HepG2 (cell line): ENCODE results near the gene NRL. TPM values are rescaled to one million over a fixed set of nuclear protein-coding genes. Genes with fewer than 3 reads are reported as not detected.

Source experiments
- ATAC-seq: fragments of 200-7000 bp; cut with Tn5 transposase; 3 replicates; pipeline ENCODE4 v1.9.1; 2020; ENCODE audit warnings: mild to moderate bottlenecking, moderate library complexity
- BruUV-seq: library from RNA; stranded (reverse); fragments of 400-500 nt; replicated peaks from 2 replicates; lab custom pipeline; 2021; lab: Mats Ljungman, UMichigan
- CTCF ChIA-PET: fragments of 300-600 bp; formaldehyde crosslinking; extraction: SDS; loops from one replicate; lab custom pipeline; 2021; ENCODE audit warnings: low total read pairs, inconsistent platforms, low intra/inter-chr PET ratio; lab: Yijun Ruan, JAX
- POLR2A ChIA-PET: fragments of 350-600 bp; sonication (Branson Sonifier 250); formaldehyde crosslinking; loops from one replicate; lab custom pipeline; 2020; ENCODE audit warnings: antibody characterized with exemption, inconsistent platforms; lab: Yijun Ruan, JAX
- DNase-seq: peaks from one replicate; pipeline ENCODE4 v3.0.0-alpha.2; 2015; ENCODE audit warnings: low spot score
- FAIRE-seq: peaks from 3 replicates; lab custom pipeline; 2011; peaks lifted over from hg19 to GRCh38; lab: Jason Lieb, UNC
- H2AFZ ChIP-seq: one replicate; pipeline ENCODE4 v1.6.1; 2011; ENCODE audit warnings: low read length, inconsistent platforms
- H3K27ac ChIP-seq: fragments of 300-600 bp; 3 replicates; pipeline ENCODE4 v1.8.0; 2011; ENCODE audit warnings: mixed run types, mild to moderate bottlenecking, mixed read lengths, low read length, inconsistent platforms; ENCODE audit not compliant: insufficient read depth; ENCODE audit errors: extremely low read length
- H3K27me3 ChIP-seq, 2 experiments: fragments of 200-600 bp in 1 of 2; 2 replicates in 1 of 2; 3 replicates in 1 of 2; pipeline versions ENCODE4 v1.6.0 to v1.8.0; 2011; ENCODE audit warnings: low read length in 2 of 2, mild to moderate bottlenecking in 2 of 2, moderate library complexity in 2 of 2, inconsistent platforms in 1 of 2; ENCODE audit not compliant: insufficient read depth in 2 of 2, control insufficient read depth in 1 of 2
- H3K36me3 ChIP-seq, 2 experiments: fragments of 200-600 bp in 1 of 2; replicated peaks in 1 of 2; 2 replicates in 1 of 2; 3 replicates in 1 of 2; pipeline versions ENCODE4 v1.5.1 to v1.8.0; 2011; ENCODE audit warnings: low read length in 2 of 2, inconsistent platforms in 1 of 2; ENCODE audit not compliant: insufficient read depth in 2 of 2, control insufficient read depth in 1 of 2
- H3K4me1 ChIP-seq: 2 replicates; pipeline ENCODE4 v1.5.1; 2012; ENCODE audit warnings: low read length, inconsistent platforms; ENCODE audit not compliant: insufficient read depth
- H3K4me2 ChIP-seq: 2 replicates; pipeline ENCODE4 v1.6.0; 2011; ENCODE audit warnings: low read depth, low read length, inconsistent platforms
- H3K4me3 ChIP-seq, 3 experiments: fragments of 200-600 bp in 1 of 3; sonication (generic), shearing (Covaris generic) in 1 of 3; replicated peaks in 1 of 3; 2 replicates each; pipeline ENCODE4 v1.5.1; 2011 to 2016; ENCODE audit warnings: low read length in 3 of 3, inconsistent platforms in 2 of 3, low read depth in 2 of 3, mild to moderate bottlenecking in 2 of 3, control low read depth in 1 of 3, mixed read lengths in 1 of 3; ENCODE audit not compliant: insufficient read depth in 1 of 3
- H3K79me2 ChIP-seq: one replicate; pipeline ENCODE4 v1.6.1; 2011; ENCODE audit warnings: low read length, inconsistent platforms; ENCODE audit not compliant: insufficient read depth
- H3K9ac ChIP-seq: 2 replicates; pipeline ENCODE4 v1.6.0; 2011; ENCODE audit warnings: mild to moderate bottlenecking, low read depth, low read length, inconsistent platforms; ENCODE audit not compliant: insufficient read depth
- H3K9me3 ChIP-seq: 2 replicates; pipeline ENCODE4 v1.5.1; 2012; ENCODE audit warnings: mild to moderate bottlenecking, low read length
- H4K20me1 ChIP-seq: 2 replicates; pipeline ENCODE4 v1.6.0; 2011; ENCODE audit warnings: inconsistent platforms, mild to moderate bottlenecking, low read length, moderate library complexity; ENCODE audit not compliant: insufficient read depth
- HOXA3 ChIP-seq: sonication (generic); formaldehyde crosslinking; IDR thresholded peaks from 2 replicates; pipeline ENCODE4 v1.5.0; 2020; ENCODE audit warnings: missing genetic modification reagents
- MAFK ChIP-seq, 2 experiments: IDR thresholded peaks in 1 of 2; conservative IDR thresholded peaks in 1 of 2; 2 replicates each; pipeline ENCODE4 v1.6.1; 2011; ENCODE audit warnings: improper control_type of control experiment in 2 of 2, low read length in 2 of 2
- PITX1 ChIP-seq: sonication (generic); formaldehyde crosslinking; IDR thresholded peaks from 2 replicates; pipeline ENCODE4 v1.5.1; 2020; ENCODE audit warnings: mild to moderate bottlenecking, missing genetic modification reagents
- ZC3H4 ChIP-seq: sonication (generic); formaldehyde crosslinking; IDR thresholded peaks from 2 replicates; pipeline ENCODE4 v1.4.0; 2020; ENCODE audit warnings: missing genetic modification reagents, borderline replicate concordance
- ZMYM3 ChIP-seq: sonication (generic); formaldehyde crosslinking; IDR thresholded peaks from 2 replicates; pipeline ENCODE4 v1.5.1; 2020; ENCODE audit warnings: mild to moderate bottlenecking, missing genetic modification reagents
- WGBS: methylation state at CpG from one replicate; pipeline ENCODE4 v1.1.6; 2017; ENCODE audit warnings: low lambda C conversion rate; 5-methylcytosine and 5-hydroxymethylcytosine counted together
- in situ Hi-C: cut with HindIII; loops from 2 replicates; pipeline ENCODE4 v1.10.0; 2017; ENCODE audit warnings: low pct_unique_long_range_greater_than_20kb; ENCODE audit not compliant: extremely low pct_ligation_motif_present
- intact Hi-C: fragments of 100-400 bp; cut with micrococcal nuclease; formaldehyde crosslinking; loops from one replicate; pipeline ENCODE4 v1.10.0; 2022; ENCODE audit not compliant: unreplicated experiment
- polyA plus RNA-seq, 8 experiments: library from polyadenylated mRNA; depleted of rRNA in 3 of 8; stranded (reverse) in 7 of 8; unstranded in 1 of 8; fragments of >200 nt; fragmentation: Illumina TruSeq in 4 of 8; extraction: Trizol in 4 of 8; gene quantifications; 2 replicates each; pipeline versions ENCODE4 v1.2.1 to v1.2.3, GENCODE V29; 2011 to 2016; ENCODE audit warnings: low read depth in 4 of 8, missing spikeins in 1 of 8, mixed read lengths in 1 of 8; ENCODE audit not compliant: insufficient read depth in 1 of 8
- total RNA-seq, 5 experiments: library from RNA; depleted of rRNA; stranded (reverse); fragments of >200 nt; fragmentation: Illumina TruSeq; extraction: Trizol; gene quantifications; 2 replicates each; pipeline ENCODE4 v1.2.3, GENCODE V29; 2016; ENCODE audit warnings: low read depth in 1 of 5
- TF ChIP-seq, protein P1 (sequence below): sonication (generic); formaldehyde crosslinking; IDR thresholded peaks from 2 replicates; pipeline ENCODE4 v1.4.0; 2020; ENCODE audit warnings: missing genetic modification reagents
- TF ChIP-seq, protein P2 (sequence below): sonication (generic); formaldehyde crosslinking; IDR thresholded peaks from 2 replicates; pipeline ENCODE4 v1.5.1; 2020; ENCODE audit warnings: missing genetic modification reagents, mild to moderate bottlenecking, borderline replicate concordance
- TF ChIP-seq, protein P3 (sequence below): sonication (generic); formaldehyde crosslinking; IDR thresholded peaks from 2 replicates; pipeline ENCODE4 v1.4.0; 2020; ENCODE audit warnings: missing genetic modification reagents, borderline replicate concordance
- TF ChIP-seq, protein P4 (sequence below): sonication (generic); formaldehyde crosslinking; IDR thresholded peaks from 2 replicates; pipeline ENCODE4 v1.5.1; 2020; ENCODE audit warnings: missing genetic modification reagents, mild to moderate bottlenecking, borderline replicate concordance

Gene NRL
- total and polyA plus RNA-seq, 2 of the 13 experiments (the other 11 are each of a cell fraction or from before 2014, with no cell fraction given), result 2.5 to 4.7 TPM

DNA sequence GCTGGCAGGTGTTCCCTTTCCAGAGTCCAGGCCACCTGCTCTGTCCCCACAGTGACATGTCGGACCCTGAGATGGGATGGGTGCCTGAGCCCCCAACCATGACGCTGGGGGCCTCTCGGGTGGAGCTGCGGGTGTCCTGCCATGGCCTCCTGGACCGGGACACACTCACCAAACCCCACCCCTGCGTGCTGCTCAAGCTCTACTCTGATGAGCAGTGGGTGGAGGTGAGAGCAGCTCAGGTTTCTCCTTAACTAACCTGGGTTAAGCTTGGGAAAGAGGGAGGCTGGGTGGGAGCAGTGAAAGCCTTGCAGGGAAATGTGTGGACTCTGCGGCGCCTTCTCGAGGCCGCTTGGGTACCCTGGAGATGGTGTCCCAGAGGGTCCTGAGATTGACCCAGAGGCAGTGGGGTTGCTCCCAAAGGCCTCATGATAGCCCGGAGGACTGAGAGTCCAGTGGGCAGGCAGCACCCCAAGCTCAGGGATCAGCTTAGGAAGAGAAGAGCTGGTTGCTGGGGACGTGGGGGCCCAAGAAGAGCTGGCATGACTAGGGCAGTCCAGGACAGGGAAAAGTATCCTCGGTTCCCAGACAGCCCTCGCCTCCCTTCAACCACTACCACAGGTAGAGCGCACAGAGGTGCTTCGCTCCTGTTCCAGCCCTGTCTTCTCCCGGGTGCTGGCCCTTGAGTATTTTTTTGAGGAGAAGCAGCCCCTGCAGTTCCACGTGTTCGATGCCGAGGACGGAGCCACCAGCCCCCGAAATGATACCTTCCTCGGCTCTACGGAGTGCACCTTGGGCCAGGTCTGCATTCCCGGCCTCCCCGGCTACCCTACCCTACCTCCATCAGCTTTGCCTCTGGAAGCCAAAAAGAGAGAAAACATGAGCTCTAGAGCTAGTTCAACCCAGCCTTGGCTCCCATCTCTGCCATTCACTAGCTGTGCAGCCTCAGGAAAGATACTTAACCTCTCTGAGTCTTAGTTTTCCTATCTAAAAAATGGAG is 41.6 kb downstream of the NRL start (continued):
- TF ChIP-seq, protein P1, sequence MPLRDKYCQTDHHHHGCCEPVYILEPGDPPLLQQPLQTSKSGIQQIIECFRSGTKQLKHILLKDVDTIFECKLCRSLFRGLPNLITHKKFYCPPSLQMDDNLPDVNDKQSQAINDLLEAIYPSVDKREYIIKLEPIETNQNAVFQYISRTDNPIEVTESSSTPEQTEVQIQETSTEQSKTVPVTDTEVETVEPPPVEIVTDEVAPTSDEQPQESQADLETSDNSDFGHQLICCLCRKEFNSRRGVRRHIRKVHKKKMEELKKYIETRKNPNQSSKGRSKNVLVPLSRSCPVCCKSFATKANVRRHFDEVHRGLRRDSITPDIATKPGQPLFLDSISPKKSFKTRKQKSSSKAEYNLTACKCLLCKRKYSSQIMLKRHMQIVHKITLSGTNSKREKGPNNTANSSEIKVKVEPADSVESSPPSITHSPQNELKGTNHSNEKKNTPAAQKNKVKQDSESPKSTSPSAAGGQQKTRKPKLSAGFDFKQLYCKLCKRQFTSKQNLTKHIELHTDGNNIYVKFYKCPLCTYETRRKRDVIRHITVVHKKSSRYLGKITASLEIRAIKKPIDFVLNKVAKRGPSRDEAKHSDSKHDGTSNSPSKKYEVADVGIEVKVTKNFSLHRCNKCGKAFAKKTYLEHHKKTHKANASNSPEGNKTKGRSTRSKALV (CRISPR knock-in tag), result no peak
- no peak for TF ChIP-seq ZC3H4
- TF ChIP-seq, protein P2, sequence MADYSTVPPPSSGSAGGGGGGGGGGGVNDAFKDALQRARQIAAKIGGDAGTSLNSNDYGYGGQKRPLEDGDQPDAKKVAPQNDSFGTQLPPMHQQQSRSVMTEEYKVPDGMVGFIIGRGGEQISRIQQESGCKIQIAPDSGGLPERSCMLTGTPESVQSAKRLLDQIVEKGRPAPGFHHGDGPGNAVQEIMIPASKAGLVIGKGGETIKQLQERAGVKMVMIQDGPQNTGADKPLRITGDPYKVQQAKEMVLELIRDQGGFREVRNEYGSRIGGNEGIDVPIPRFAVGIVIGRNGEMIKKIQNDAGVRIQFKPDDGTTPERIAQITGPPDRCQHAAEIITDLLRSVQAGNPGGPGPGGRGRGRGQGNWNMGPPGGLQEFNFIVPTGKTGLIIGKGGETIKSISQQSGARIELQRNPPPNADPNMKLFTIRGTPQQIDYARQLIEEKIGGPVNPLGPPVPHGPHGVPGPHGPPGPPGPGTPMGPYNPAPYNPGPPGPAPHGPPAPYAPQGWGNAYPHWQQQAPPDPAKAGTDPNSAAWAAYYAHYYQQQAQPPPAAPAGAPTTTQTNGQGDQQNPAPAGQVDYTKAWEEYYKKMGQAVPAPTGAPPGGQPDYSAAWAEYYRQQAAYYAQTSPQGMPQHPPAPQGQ (CRISPR knock-in tag), result no peak

DNA sequence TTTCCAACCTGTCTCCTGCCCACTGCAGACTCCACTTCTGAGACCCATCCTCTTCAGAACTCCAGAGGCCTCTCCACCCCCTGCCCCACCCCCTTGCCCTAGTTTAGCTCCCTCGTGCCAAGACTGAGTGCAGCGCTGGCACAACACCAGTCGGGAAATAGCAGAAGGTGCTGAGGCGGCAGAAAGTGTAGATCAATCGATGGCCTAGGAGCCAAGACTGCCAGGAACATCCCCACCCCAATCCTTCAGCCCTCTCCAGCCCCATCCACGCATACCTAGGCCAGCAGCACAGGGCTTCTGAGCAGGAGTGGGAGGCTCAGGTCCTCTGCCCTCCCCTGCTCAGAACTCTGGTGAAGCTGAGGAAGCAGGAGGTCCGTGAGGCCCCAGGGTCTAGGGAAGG is 42.3 kb downstream of the NRL start:
- ATAC-seq (peak; percentile 1; the same call in 1 of the 3 replicates), FAIRE-seq (no peak), DNase-seq (no peak)
- Histone ChIP-seq H3K9me3 (no peaks in the 10 kb centered on the region), H3K27ac (no peak overlapping the region), H3K9ac (no peak overlapping the region), H4K20me1 (no peaks in the 10 kb centered on the region), H3K36me3 (no peaks in the 10 kb centered on the region), H2AFZ (no peak overlapping the region), H3K79me2 (no peaks in the 10 kb centered on the region), H3K27me3 (peaks cover 13 to 58% of the 10 kb centered on the region in 2 experiments), H3K4me3 (no peak overlapping the region), H3K4me1 (peaks cover 46% of the 10 kb centered on the region), H3K4me2 (no peak overlapping the region)
- in situ Hi-C loops (no loop called here), intact Hi-C loops (no loop called here)
- WGBS, result 55% methylated on average over 7 of the region's 7 CpGs
- CTCF ChIA-PET, result no interaction called here
- BruUV-seq, result no TSS peak
- POLR2A ChIA-PET, result interaction anchor here (1.2 to 8.3 kb wide), 5 partner anchors 9 to 89 kb away, joined by 3 to 68 read pairs (median 4); partner anchors contain the start of genes DCAF11, IRF9, NRL and PCK2
- TF ChIP-seq, protein P3, sequence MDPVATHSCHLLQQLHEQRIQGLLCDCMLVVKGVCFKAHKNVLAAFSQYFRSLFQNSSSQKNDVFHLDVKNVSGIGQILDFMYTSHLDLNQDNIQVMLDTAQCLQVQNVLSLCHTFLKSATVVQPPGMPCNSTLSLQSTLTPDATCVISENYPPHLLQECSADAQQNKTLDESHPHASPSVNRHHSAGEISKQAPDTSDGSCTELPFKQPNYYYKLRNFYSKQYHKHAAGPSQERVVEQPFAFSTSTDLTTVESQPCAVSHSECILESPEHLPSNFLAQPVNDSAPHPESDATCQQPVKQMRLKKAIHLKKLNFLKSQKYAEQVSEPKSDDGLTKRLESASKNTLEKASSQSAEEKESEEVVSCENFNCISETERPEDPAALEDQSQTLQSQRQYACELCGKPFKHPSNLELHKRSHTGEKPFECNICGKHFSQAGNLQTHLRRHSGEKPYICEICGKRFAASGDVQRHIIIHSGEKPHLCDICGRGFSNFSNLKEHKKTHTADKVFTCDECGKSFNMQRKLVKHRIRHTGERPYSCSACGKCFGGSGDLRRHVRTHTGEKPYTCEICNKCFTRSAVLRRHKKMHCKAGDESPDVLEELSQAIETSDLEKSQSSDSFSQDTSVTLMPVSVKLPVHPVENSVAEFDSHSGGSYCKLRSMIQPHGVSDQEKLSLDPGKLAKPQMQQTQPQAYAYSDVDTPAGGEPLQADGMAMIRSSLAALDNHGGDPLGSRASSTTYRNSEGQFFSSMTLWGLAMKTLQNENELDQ (CRISPR knock-in tag), result no peak
- TF ChIP-seq PITX1 (CRISPR knock-in tag) (0 out of 2 replicates have a peak, but pooled peaks have one; percentile 18), MAFK (conservative IDR thresholded peaks at IDR 0.05 in 1 of 2, IDR thresholded peaks at IDR 0.05 in 1 of 2; ENCODE audit: low read length in 2 of 2) (peak; percentile 86 to 88), ZMYM3 (CRISPR knock-in tag) (no peak), HOXA3 (CRISPR knock-in tag) (no peak)
- TF ChIP-seq, protein P4, sequence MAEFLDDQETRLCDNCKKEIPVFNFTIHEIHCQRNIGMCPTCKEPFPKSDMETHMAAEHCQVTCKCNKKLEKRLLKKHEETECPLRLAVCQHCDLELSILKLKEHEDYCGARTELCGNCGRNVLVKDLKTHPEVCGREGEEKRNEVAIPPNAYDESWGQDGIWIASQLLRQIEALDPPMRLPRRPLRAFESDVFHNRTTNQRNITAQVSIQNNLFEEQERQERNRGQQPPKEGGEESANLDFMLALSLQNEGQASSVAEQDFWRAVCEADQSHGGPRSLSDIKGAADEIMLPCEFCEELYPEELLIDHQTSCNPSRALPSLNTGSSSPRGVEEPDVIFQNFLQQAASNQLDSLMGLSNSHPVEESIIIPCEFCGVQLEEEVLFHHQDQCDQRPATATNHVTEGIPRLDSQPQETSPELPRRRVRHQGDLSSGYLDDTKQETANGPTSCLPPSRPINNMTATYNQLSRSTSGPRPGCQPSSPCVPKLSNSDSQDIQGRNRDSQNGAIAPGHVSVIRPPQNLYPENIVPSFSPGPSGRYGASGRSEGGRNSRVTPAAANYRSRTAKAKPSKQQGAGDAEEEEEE, result no peak
